HG02759 (cell line): Measurements from ENCODE around the gene AGMO.

Experiments used
- ATAC-seq: cut with Tn5 transposase; IDR thresholded peaks from one replicate; pipeline ENCODE4 v1.9.1; 2021; ENCODE audit warnings: mild to moderate bottlenecking, moderate library complexity; ENCODE audit not compliant: unreplicated experiment

The AGMO gene

DNA sequence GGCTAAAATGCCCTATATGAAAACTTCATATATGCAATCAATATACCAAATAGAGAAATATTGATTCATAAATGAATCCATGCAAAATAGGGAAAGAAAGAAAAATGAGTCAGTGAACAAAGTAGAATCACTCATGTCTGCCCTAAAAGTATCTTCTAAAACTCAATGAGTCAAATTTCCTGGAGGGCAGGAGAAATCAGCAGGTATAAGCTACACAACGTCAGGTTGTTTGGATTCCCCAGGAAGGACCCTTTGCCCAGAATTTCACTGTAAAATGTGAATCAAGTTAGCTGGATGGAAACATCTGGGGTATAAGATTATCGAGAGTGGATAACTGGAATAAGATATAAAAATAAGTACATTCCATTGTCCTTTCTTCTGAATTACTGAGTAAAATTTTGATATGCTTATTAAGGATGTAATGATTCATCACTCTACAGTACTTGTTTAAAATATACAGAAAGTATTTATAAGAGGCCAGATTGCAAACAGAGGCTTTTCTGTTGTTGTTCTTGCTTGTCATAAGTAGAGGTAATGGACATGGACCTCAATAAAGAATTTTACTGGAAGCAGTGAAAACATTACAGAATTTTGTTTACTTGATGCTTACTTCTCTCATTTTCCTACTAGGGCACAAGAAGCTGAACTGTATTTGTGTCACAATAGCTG is 99.0 kb downstream of the AGMO start:
- no peak for ATAC-seq

DNA sequence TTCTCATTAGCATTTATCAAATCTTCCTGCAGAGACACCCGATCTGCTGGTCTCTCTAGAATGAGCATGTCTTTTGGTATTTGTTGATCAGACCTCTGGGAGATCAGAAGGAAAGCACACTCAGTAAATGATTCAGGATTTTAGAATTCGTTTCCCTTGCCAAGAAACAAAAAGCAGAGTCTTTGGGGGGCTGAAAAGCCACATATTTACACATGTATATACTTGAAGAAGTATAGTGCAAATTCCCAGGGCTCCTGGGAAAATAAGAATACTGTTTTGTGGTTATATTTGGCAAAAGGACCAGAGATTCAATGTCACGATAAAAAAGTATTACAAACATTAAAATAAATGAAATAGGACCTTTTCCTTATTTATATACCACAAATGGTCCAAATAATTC is 100.2 kb downstream of the AGMO start:
- no peak for ATAC-seq

DNA sequence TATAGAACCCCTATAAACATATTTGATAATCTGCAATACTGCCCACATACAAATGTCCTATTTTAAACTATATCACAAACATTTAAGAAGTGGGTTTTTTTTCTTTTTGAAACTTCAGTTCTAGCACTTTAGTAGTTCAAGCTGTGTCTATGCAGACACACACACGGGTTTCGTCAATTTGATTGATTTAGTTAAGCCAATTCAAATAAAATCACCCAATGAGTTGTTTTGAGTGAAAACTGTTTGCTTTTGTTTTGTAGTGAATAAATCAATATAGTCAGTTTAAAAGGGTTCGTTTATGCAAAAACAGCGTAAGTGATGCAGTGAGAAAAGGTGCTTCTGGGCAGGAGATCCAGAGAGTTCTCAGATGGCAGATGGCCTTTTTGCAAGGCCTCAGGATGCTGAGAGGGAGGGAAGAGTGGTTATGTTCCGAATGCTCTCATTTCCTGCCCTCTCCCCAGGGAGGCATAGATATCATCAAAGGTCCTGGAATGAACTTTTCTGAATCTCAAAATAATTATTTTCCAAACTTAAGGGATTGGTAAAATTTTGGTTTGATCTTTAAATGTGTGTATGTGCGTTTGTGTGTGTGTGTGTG is 102.7 kb downstream of the AGMO start:
- ATAC-seq = no peak

GRCh38 chr7:15457990-15458955 is 103.5 kb downstream of the AGMO start:
- ATAC-seq = no peak

GRCh38 chr7:15452670-15453069 is 109.1 kb downstream of the AGMO start:
- no peak for ATAC-seq

- no peak for ATAC-seq
These were observed 115.1 kb downstream of the AGMO start for GRCh38 chr7:15446722-15447121.

- ATAC-seq = no peak
These were observed 115.5 kb downstream of the AGMO start for GRCh38 chr7:15446280-15446679.

GRCh38 chr7:15441915-15442314 is 119.9 kb downstream of the AGMO start:
- ATAC-seq = no peak

- ATAC-seq = no peak
These were observed 121.3 kb downstream of the AGMO start for GRCh38 chr7:15440482-15440881.

GRCh38 chr7:15439853-15440252 is 122.0 kb downstream of the AGMO start:
- ATAC-seq = no peak

- ATAC-seq = no peak
These were observed 128.7 kb downstream of the AGMO start for GRCh38 chr7:15433151-15433550.

- ATAC-seq = no peak
These were observed 130.9 kb downstream of the AGMO start for GRCh38 chr7:15430911-15431310.

- ATAC-seq = no peak
These were observed 131.6 kb downstream of the AGMO start for GRCh38 chr7:15430191-15430590.

- no peak for ATAC-seq
These were observed 137.3 kb downstream of the AGMO start for GRCh38 chr7:15424468-15424867.

- ATAC-seq = no peak
These were observed 142.2 kb downstream of the AGMO start for GRCh38 chr7:15419596-15419995.

DNA sequence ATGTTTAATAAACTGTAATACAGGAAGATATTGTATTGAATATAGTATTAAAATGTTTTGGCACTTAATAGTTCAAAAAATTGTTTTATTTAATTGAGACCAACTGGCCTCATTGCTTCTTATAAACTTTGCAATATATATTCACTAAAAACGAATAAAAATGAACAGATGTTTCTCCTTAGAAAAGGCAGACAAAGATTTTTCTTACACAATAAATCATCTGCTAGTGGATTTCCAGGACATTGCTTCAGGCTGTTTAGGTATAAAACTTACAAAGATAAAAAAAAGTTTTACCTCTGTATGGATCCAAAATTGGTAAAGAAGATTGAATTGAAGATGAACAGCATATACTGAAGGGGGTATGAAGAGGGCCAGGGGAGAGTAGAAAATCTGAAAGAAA is 143.6 kb downstream of the AGMO start:
- ATAC-seq = no peak

DNA sequence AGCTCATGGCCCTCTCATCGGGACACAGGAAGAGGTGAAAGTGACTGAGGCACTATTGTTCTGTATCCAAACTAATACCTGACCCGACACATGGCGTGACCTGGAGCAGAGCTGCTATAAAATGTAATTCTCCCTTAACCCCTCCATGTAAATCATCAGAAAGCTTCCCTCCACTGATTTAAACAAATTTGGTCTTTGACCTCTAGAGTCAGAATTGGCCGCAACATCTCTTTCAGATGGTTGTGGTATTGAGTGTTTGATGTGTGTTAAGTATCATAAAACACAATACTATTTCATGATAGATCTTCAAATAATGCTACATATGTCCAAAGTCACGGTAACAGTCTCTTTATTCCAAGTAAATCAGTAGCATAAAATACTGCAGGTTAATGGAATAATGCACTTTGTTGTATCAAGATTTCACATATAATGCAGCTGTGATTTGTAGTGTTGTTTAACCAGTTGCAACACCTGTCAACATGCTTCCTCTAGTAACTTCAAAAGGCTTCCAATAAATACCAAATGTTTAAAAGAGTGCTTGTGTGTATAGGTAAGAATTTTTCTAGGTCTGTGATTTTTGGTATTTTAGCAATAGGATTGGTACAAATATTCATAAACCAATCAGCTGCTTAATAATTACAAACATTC is 144.3 kb downstream of the AGMO start:
- ATAC-seq = no peak

GRCh38 chr7:15411019-15411418 is 150.8 kb downstream of the AGMO start:
- ATAC-seq = no peak

DNA sequence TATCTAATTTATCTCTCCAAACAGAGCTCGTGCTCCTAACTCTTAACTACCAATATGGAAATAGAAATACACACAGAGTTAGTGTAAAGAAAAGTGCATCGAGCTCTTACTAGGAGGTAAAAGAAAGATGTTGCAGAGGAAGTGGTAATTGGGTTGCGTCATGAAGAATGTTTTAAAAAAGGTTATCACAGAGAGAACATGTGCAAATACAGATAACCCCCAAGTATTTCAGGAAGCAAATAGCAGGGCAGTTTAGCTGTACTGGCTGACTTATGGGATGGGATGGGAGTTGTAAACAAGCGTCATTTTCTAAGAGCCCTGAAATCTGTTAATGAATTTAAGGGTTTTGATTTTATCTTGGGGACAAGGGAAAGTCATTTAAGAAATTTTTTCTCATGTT is 153.9 kb downstream of the AGMO start:
- no peak for ATAC-seq

- no peak for ATAC-seq
These were observed 158.1 kb downstream of the AGMO start for GRCh38 chr7:15403751-15404150.

GRCh38 chr7:15403315-15403714 is 158.5 kb downstream of the AGMO start:
- no peak for ATAC-seq
